Activated T-cell treated with anti-CD3 and anti-CD28 coated beads, Interleukin-2, amount 50 U/mL, for 48 hours (primary cell): ENCODE results near the gene KRTAP4-6.
"Not testable (repeated sequence)": the region's sequence is repeated elsewhere in the genome, so short reads cannot be mapped to it uniquely, and the experiment has no call there.

ENCODE experiments used
- DNase-seq, 2 experiments: peaks; one replicate each; pipeline ENCODE4 v3.0.0-alpha.2; 2020

KRTAP4-6 gene

GRCh38 chr17:41145261-41145660 lies 4.9 kb upstream of the KRTAP4-6 start:
- DNase-seq: no peak

DNA sequence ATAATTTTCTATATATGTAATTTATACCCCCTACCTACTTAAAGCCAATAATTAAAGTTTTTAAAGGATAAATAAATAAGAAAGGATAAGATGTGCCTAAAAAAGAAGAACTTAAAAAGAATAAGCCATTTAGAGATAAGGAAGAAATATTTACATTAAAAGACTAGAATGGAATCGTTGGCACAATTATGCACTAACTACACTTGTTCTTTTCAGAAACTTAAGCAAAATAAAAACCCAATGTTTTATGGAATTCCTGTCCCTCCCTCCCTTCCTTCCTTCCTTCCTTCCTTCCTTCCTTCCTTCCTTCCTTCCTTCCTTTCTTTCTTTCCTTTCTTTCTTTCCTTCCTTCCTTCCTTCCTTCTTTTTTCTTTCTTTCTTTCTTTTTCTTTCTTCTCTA lies 4.5 kb upstream of the KRTAP4-6 start:
- no peak for DNase-seq

GRCh38 chr17:41141361-41141760 lies 1.0 kb upstream of the KRTAP4-6 start:
- DNase-seq: no peak

- DNase-seq: not testable (repeated sequence)
Observed at GRCh38 chr17:41139865-41140264, 479 bp downstream of the KRTAP4-6 start.

GRCh38 chr17:41133880-41134735 lies 6.2 kb downstream of the KRTAP4-6 start:
- no peak for DNase-seq

DNA sequence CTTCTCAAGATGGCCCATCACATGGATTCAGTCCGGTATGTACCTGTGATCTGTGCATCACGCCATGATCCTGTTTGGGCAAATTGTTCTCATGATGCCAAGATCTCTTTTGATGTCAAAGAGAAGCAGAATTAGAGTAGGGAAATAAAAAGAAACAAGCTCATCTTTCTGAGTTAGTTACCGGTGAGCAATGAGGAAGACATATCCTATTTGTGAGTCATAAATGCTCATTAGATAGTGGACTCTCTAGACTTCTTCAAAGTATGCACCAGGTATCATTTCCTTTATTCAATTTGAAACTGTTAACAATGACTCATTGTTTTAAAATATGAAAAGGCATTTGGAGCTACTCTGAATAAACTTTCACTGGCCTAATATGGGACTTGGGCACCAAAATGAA lies 8.4 kb downstream of the KRTAP4-6 start:
- no peak for DNase-seq

- DNase-seq: no peak
Observed at GRCh38 chr17:41127371-41127770, 13.0 kb downstream of the KRTAP4-6 start.

DNA sequence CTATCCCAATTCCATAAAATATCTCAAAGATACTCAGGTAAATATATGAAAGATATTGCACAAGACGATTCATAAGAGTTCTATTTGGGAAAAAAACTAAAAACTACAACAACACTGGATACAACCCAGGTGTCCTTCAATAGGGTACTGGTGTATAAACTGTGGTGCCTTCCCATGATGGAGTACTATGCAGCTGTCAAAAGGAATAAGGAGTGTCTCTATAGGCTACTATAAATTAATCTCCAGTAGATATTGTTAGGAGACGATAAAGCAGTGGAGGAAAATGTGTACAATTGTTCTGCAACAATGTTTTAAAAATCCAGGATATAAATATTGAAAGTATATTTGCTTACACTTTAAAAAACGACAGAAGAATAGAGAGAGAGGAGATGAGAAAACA lies 13.9 kb downstream of the KRTAP4-6 start:
- DNase-seq: no peak

- no peak for DNase-seq
Observed at GRCh38 chr17:41125064-41125463, 15.3 kb downstream of the KRTAP4-6 start.

DNA sequence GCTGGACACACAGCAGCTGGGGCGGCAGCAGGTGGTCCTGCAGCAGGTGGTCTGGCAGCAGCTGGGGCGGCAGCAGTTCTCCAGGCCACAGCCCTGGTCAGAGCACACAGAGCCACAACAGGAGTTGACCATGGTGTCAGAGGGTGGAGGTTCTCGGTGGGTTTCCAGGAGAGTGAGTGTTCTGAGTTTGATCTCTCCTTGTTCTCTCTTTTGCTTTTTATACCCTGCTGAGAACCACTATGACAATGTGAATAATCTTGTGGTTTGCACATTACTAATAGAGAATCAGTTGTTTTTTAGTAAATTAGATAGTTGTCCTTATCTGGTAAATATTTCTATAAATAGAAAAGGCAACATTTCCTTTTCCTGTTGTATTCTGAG lies 16.4 kb downstream of the KRTAP4-6 start, which contains the start of gene KRTAP4-12:
Gene KRTAP4-12, minus strand, starts transcription at position 192 of the 381 bp plus-strand sequence. Its CDS starts 60 bp downstream, at position 132.
- DNase-seq: not testable (repeated sequence)

DNA sequence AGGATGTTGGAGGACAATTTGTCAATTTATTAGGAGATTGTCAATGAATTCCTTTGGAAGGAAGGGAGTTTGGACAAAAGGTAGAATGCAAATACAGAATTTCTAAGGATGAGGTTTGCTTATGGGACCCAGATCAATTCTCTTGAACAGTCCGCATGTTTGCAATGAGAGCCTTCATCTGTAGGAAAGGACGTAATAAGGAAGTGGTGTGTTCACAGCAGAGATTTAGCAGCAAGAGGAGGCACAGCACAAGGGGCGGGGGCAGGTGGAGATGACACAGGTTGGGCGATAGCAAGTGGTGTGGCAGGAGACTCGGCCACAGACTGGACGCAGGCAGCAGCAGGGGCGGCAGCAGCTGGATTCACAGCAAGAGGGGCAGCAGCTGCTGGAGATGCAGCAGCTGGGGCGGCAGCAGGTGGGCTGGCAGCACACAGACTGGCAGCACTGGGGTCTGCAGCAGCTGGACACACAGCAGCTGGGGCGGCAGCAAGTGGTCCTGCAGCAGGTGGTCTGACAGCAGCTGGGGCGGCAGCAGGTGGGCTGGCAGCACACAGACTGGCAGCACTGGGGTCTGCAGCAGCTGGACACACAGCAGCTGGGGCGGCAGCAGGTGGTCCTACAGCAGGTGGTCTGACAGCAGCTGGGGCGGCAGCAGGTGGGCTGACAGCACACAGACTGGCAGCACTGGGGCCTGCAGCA lies 16.9 kb downstream of the KRTAP4-6 start:
- not testable (repeated sequence) for DNase-seq

DNA sequence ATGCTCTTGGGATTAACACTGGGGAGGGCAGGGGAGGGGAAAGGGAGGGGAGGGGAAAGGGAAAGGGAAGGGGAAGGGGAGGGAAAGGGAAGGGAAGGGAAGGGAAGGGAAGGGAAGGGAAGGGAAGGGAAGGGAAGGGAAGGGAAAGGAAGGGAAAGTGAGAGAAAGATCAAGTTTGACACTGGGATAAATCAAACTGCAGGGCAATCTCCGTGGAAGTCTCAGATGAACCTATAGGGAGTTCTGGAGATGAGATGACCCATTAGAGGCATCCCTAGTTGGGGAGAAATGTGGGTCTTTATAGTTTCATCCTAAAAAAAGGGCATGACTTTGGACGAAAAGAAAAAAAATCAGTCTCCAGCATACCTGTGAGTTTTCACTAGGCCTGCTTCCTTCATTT lies 18.6 kb downstream of the KRTAP4-6 start:
- DNase-seq: no peak

DNA sequence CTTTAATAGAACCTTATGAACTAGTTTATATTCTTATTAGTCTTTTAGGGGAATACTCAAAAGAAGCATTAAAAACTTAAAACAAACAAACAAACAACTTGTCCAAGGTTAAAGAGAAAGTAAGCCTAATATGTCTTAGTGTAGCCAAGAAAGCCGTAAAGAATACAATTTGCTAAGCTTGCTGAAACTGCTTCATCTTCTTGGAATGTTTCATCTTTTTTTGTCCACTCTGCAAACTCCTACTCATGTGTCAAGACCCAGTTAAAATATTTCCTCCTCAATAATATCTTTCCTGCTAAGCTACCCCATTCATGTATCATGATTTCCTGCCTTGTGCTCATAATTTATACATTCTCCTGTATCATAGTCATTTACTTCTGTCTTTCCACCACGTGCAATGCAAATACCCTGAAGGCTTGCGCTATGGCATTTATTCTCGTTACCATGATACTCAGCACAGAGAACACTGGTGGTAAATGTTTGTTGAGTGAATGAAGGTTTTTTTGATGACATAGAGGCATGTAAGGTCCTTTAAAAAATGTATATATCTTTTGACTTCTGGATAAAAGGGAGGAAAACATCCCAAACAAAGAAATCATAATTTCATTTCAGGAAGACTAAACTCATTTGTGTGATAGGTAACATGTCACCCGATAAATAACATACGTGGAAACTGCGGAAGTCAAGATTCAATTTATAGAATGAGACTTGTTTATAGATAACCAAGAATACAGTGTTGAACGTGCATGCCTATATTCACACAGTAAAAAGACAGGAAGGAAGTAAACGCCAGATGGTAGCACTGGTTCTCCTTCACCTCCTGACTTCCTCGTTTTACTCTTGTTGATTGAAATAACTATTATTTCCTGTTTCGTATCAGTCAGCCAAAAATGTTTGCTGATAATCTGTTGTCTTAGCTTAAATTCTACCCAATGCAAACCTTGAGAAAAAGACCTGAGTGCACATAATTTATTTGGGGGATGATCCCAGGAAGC lies 20.4 kb downstream of the KRTAP4-6 start:
- not testable (repeated sequence) for DNase-seq

GRCh38 chr17:41118721-41119120 lies 21.6 kb downstream of the KRTAP4-6 start:
- no peak for DNase-seq

DNA sequence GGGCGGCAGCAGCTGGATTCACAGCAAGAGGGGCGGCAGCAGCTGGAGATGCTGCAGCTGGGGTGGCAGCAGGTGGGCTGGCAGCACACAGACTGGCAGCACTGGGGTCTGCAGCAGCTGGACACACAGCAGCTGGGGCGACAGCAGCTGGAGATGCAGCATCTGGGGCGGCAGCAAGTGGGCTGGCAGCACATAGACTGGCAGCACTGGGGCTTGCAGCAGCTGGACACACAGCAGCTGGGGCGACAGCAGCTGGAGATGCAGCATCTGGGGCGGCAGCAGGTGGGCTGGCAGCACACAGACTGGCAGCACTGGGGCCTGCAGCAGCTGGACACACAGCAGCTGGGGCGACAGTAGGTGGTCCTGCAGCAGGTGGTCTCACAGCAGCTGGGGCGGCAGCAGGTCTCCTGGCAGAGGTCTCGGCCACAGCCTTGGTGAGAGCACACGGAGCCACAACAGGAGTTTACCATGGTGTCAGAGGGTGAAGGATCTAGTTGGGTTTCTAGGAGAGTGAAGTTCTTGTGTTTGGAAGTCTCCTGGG lies 22.4 kb downstream of the KRTAP4-6 start, which contains the start of gene KRTAP4-11:
Gene KRTAP4-11, minus strand, starts transcription at position 528 of the 541 bp plus-strand sequence. Its CDS starts 58 bp downstream, at position 470.
- DNase-seq: not testable (repeated sequence)

- no peak for DNase-seq
Observed at GRCh38 chr17:41116297-41116696, 24.0 kb downstream of the KRTAP4-6 start.

GRCh38 chr17:41111151-41111885 lies 29.0 kb downstream of the KRTAP4-6 start:
- DNase-seq: no peak

GRCh38 chr17:41108728-41109386 lies 31.5 kb downstream of the KRTAP4-6 start:
- not testable (repeated sequence) for DNase-seq

GRCh38 chr17:41107941-41108450 lies 32.3 kb downstream of the KRTAP4-6 start:
- no peak for DNase-seq

DNA sequence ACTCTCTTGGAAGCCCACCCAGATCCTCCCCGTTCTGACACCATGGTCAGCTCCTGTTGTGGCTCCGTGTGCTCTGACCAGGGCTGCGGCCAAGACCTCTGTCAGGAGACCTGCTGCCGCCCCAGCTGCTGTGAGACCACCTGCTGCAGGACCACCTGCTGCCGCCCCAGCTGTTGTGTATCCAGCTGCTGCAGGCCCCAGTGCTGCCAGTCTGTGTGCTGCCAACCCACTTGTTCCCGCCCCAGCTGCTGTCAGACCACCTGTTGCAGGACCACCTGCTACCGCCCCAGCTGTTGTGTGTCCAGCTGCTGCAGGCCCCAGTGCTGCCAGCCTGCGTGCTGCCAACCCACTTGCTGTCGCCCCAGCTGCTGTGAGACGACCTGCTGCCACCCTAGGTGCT lies 35.0 kb downstream of the KRTAP4-6 start, which contains the start of gene KRTAP4-9:
Gene KRTAP4-9, plus strand, starts transcription at position 43 of the 400 bp plus-strand sequence. Its CDS starts 0 bp downstream, at position 43.
- DNase-seq: not testable (repeated sequence)
